8988T (cell line): ENCODE data around the gene BACE2.
"Not testable (repeated sequence)": the region's sequence is repeated elsewhere in the genome, so short reads cannot be mapped to it uniquely, and the experiment has no call there.

Experiments
- DNase-seq: peaks from one replicate; pipeline ENCODE4 v3.0.0; 2011

Gene BACE2

DNA sequence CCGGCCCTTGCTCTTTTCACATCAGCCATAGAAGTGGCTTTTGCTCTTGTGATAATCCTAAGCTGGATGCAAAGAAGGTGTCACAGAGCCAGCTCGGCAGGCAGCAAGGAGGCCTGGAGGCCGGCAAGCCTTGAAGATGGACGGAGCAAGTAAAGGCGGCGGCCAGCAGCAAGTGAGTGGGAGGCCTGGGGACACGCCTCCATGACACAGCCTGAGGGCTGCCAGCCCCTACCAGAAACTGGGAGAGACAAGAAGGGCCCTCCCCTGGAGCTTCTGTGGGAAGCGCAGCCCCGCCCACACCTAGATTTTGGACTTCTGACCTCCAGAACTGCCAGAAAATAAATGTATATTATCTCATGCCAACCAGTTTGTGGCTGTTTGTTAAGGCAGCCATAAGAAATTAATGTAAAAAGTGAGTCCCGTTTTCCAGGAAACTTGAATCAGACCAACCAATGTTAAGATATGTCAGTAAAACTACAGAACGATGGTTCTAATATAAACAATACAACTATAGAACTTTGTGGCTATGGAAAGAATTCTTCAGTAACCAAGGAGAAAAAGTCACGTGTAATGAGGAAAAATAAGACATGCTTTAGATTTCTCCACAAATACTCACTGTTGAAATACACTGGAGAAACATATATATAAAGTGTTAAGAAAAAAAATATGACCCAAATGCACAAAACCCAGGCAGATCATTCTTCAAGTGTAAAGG lies 49.9 kb downstream of the BACE2 start:
- DNase-seq = no peak

DNA sequence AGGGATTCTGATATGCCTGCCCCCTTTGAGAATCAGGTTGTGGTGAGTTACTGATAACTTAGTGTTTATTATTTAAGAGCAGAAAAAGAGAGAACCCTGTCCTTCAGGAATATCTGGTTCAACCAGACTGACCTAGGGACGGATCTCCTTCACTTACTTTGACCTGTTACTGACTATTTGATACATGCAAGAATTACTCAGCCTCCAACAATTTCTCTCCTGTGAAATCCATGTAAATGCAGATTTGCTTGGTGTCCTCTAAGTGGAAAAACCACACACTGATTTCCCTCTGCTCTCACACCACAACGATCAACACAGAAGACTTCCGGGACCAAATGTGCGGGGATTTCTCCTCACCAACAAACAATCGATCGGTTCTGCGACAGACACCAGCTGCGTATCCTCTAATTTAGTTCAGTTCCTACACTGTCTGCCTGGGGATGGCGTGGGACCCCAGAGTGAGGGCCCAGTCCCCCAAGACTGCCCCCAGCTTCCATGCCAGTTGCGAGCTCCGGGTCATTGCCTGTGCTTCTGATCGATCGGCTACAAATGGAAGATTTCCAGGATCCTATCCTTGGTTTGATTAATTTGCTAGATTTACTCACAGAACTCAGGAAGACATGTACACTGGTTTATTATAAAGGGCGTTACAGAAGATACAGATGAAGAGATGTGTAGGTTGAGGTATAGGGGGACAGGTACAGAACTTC lies 51.7 kb downstream of the BACE2 start:
- DNase-seq = no peak

DNA sequence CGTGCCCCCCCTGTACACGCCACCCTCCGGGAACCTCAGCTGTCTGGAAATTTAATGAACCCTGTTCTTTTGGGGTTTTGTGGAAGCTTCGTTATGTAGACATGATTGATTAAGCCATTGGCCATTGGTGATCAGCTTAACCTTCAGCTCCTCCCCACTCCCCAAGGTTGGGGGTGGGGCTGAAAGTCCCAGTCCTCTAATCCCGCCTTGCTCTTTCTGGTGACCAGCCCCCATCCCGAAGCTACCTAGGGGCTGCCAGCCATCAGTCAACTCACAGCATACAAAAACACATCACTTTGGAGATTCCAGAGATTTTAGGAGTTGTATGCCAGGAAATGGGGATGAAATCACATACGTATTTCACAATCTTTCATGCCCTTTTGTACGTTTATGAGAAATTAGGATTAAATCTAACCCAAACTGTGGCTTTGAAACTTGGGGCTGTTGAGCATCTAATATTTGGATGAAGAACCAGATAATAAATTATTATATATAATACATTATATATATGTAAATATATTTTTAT lies 52.3 kb downstream of the BACE2 start:
- DNase-seq = no peak

DNA sequence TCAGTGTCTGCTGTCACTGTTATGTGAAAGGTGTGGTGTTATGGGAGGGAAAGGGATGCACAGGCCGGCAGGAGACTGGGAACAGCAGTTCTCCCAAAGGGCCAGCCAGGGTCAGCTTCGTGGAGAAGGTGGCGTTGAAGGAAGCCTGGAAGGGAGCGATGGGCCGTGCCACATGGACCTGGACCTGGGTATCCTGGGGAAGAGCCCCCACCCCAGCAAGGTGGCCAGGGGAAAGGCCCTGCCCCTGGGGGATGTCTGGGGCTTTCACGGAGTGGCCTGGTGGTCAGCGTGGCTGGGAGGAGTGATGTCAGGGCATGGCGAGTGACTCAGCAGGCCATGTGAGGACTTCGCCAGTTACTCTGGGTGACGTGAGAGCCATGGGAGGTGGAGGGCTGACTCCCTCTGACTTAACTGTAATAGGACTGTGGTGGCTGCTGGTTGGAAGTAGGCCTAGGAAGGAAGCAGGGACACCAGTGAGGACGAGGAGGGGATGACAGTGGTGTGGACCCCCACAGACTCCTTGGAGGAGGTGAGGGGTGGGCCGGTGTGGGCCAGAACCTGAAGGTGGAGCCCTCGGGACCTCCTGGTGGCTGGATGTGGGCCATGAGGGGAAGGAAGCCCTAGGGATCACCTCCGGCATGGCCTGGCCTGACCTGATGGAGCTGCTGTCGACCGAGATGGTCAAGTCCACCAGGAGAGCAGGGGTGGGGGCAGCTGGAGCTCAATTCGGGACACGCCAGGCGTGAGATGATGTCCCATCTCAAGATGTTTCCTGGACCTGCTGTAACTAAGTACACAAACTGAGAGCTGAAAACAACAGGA lies 54.5 kb downstream of the BACE2 start:
- no peak for DNase-seq

DNA sequence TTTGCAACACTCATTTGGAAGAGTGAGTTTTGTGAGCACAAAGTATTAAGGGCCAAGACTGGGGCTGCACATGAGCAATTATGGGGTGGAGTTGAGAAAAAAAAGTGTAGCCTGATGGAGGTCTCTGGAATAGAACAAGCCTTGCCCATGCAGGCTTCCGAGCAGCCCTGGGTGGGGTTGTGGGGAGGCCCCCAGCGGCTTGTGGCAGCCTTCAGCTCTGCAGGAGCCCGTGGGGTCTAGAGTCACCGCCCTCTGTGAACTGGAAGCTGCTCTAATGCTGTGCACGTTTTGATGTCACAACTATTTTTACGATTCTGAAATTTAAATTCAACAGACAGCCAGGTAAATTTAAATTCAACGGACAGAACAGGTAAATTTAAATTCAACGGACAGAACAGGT lies 58.9 kb downstream of the BACE2 start:
- DNase-seq = no peak

DNA sequence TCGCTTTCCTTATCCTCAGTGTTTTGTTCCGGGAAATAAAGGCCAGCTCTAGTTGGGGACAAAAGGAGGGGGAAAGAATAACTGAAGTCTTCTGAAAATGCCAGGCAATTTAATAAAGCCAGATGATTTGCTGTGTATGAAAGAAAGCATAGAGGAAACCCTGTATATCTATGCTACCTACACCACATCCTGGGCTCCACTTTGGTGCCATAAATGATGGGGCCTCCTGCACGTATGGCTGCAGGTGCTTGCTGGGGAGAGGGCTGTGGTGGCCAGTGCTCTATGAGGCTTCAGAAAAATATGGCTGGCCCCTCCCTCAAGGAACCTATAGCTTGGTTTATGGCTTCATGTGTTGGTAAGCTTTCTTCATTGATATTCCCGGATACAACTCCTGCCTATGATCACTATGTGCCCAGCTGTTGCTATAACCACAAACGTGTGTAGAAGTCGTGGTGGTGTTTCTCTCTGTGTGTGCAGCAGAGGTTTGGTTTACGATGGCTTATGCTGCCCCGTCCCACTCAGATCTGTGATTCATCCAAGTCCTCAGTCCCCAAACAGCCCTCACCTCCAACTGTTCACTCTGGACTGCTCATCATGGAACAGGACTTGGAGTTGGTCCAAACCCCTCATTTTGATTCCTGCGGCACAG lies 59.5 kb downstream of the BACE2 start:
- no peak for DNase-seq

DNA sequence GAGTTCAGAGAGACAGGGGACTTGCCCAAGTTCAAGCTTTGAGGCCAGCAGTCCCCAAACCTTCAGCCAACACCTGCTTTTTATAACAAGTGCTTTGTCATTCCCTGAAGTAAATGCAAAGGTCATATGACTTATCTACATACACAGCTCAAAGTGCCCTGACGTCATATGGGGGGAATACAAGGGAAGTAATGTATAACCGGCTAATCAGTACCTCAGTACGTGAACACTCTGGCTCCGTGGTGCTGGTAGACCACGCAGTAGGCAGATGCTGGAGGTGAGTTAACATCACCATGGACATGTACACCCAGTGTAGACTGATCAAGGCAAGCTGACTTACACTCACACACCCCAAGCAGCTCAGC lies 60.0 kb downstream of the BACE2 start:
- no peak for DNase-seq

DNA sequence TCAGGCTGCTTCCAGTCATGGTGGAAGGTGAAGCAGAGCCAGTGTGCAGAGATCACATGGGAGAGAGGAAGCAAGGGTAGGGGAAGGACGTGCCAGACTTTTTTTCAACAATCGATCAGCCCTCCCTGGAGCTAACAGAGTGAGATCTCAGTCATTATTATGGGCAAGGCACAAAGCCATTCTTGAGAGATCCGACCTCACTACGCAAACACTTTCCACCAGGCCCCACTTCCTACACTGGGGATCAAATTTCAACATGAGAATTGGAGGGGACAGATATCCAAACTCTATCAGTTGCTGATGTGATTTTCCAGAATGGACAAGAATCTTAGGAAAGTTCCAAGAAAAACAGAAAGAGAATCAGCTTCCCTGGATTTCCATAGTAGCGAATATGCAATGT lies 60.5 kb downstream of the BACE2 start:
- no peak for DNase-seq

DNA sequence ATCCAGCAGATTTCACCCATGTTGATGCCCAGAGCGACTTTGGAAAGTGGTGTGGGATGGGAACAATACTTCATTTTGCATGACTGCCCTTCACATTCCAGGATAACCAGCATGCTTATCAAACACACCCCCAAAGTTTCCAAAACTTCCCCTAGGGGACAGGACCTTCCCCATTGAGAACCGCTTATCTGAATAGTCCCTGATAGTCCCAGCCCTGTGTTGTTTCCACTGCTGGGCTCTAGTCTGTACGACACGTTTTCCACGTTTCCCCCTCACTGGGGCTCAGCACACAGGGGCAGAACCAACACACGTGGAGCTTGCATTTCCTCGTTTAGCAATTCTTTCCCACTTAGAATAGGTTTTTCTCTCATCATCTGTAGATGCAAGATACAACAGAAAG lies 61.0 kb downstream of the BACE2 start:
- no peak for DNase-seq

DNA sequence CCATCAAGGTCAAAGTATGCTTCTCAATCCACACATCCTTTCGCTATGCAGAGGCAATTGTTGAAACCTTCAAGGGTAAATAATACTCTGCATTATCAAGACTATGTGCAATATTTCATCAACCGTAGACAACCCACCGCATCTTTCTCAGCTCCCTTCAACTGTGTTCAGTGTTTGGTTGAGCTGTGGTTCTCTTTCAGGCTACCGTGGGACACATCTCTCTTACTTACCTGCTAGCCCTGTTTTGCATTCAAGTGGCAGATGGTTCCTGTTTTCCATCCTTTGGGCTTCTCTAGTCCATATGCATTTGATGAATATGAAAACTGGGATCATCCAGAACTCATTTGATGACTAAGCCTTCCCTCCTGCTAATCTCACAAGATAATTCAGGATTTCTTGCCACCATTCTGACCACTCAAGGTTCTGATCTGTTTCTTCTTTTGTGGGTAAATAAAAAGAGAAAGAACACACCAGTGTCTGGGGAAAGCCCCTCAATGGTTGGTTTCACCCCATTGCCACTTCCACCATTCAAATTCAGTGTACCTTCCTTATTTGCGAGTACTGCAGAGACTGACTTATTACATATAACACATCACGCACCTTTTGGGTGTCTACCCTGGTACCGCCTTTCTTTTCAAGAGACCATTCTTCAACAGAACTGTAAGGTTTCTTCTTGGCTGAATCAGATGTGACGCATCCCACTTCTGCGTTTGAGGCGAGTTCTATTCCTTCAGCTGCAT lies 61.7 kb downstream of the BACE2 start:
- no peak for DNase-seq

DNA sequence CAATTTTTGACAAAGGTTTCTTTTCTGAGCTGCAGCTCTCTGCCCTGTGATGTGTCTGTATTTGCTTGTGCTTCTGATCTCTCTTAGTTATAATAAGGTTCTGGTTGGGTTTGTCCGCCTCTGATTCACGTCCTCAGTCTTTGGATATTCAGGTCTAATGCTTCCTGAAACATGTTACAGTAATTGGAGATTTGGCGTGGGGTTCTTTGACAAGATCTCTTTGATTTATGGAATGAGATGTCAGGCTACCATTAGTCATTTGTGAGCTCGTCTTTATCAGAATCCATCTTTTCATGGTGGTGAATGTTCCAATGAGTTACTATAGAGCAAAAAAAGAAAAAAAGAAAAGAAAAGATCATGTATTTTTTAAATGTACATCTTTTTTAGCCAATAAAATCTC lies 62.5 kb downstream of the BACE2 start:
- DNase-seq = no peak

DNA sequence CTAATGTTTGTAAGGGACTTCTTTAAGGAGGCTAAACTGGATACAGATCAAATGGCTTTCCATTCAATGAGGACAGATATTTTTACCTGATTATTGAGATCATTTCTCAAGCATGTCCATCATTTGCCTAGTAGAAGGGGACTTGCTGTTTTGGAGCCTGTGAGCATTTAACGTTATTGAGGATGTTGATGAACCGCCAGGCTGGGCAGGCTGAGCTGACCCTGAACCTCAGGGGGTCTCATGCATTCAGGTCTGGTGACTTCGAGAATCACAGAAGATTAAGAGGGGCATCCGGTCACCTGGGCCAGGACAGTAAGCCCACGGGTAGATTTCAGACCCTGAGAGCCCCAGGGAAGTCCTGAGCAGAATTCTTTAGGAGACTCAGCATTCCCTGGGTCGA lies 63.1 kb downstream of the BACE2 start:
- no peak for DNase-seq

DNA sequence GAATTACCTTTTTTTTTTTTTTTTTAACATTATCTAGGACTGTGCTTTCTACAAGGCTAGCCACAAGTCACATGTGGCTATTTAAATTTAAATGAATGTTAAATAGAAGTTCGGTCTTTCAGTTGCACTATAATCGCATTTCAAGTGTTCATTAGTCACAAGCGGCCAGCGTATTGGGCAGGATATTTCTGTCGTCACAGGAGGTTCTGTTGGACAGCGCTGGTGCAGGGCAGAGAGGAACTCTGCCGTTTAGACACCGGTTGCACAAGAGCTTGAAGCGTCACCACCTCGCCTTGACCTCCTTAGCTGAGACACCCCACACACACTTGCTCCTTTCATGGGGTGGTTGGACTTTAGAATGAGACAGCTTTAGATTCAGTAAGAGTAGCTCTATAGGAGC lies 64.1 kb downstream of the BACE2 start:
- DNase-seq = no peak

DNA sequence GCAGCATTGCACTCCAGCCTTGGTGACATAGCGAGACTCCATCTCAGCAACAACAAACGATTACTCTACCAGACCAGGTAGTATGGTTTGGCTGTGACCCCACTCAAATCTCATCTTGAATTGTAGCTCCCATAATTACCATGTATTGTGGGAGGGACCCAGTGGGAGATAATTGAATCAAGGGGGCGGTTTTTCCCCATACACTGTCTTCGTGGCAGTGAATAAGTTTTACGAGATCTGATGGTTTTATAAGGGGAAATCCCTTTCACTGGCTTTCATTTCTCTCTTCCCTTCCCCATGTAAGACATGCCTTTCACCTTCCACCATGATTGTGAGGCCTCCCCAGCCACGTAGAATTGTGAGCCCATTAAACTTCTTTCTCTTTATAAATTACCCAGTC lies 66.0 kb downstream of the BACE2 start:
- DNase-seq = no peak

DNA sequence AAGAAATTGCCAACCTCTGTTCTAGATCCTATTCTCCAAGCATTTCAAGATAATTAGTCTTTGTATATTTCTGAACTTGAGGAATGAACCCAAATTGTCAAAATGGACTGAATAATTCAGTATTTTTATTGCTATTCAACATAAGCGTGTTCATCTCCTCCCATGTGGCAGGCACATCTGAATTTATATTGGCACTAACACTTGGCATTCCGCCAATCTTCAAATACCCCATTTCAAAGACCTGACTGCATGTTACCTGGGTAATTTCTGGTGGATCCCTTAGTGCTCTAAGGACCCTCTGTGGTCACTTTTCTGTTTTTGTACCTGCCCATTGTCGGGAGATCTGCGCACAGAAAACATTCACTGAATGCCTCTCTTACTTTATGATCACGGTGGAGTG lies 66.6 kb downstream of the BACE2 start:
- DNase-seq = no peak

DNA sequence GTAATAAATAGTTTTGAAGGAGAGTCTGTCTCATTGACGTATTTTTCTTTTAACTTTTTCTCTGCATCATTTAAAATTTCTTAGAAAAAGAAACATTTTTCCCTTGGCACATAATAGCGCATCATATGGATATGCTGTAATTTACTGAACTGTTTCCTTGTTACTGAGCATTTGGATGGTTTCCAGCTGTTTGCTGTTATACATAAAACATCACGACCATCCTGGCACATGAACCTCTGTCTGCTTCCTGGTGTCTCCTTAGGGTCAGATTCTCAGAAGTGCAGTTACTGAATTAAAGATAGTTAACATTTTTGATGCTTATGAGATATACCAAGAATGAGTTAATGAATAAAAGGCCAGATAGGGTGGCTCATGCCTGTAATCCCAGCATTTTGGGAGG lies 67.2 kb downstream of the BACE2 start:
- no peak for DNase-seq

DNA sequence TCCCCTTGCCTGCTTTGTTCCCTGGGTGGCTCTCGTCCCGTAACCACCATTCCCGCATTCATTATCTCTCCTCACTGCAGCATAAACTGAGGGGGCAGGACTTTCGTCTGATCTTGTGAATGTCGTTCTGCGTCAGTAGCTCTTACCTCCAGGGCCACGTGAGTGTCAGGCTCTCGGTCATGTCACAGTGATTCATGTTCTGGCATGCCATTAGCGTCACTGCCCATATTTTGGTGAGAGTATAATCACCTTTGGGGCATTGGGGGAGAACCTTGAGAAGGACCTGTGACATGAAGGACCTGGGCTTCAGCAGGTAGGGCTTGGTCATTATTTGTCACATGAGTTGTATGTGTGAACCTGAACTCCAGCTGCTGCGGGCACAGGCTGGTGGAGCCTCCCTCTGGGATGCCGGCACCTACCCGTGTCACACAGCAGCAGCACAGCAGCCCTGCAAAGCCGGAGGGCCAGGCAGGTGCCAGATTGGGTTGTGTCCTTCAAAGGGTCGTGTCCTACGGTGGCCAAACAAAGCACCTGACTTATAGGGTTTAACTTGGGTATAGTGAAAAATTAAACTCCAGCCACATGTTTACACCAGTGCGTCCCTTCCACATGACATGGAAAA lies 68.5 kb downstream of the BACE2 start:
- DNase-seq = no peak

DNA sequence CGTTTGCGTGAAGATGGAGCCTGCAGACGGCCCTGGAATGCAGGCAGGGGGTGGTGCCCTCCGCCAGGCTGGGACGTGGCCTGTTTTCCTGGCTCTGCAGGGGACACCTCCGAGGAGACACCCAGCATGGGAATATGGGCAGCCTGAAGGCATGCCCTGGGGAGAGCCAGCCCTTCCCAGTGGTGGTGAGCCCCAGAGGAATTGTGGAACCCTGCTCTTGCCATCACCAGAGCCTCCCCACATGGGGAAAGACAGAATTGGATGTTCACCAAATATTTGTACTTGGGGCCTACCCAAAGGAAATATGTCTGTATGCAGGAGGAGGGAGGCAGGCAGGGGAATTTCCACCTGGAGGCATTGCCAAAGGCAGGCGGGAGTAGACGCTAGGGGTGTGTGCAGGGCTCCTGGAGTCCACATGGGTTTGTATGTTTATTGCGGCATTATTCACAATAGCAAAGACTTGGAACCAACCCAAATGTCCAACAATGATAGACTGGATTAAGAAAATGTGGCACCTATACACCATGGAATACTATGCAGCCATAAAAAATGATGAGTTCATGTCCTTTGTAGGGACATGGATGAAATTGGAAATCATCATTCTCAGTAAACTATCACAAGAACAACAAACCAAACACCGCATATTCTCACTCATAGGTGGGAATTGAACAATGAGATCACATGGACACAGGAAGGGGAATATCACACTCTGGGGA lies 70.3 kb downstream of the BACE2 start:
- not testable (repeated sequence) for DNase-seq

DNA sequence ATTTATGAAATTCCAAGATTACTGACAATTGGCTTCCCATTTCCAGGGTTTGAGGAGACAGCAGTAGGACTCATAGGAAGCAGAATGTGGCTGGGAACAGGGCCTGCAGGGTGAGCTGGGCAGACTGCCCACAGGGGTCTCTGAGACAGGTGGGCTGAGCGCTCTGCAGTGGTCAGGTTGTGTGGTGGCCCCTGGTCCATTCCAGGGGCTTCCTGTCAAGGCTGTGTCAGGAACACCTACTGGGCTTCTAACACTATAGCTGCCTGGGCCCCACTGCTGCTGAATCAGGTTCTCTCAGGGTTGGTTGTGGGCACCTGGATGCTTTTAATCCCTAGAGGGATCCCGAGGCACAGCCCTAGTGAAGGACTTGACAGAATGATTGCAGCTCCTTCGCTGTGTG lies 72.1 kb downstream of the BACE2 start:
- DNase-seq = no peak

DNA sequence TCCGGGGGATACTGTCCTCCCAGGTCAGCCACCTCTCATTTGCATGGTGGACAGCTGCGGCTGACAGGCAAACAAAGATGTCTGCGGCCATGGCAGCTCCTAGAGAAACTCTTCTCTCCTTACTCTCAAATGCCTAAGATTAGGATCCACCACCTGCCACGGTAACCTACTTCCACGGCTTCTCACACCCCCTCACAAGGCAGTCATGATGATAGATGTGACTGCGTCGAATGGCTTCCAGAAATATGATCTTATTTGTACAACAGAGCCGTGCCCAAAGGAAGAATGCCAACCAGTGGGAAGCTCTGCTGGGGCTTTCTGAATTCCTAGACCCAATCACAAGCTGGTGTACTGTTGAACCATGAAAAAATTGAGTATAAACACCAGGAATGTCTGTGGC lies 73.4 kb downstream of the BACE2 start:
- no peak for DNase-seq

DNA sequence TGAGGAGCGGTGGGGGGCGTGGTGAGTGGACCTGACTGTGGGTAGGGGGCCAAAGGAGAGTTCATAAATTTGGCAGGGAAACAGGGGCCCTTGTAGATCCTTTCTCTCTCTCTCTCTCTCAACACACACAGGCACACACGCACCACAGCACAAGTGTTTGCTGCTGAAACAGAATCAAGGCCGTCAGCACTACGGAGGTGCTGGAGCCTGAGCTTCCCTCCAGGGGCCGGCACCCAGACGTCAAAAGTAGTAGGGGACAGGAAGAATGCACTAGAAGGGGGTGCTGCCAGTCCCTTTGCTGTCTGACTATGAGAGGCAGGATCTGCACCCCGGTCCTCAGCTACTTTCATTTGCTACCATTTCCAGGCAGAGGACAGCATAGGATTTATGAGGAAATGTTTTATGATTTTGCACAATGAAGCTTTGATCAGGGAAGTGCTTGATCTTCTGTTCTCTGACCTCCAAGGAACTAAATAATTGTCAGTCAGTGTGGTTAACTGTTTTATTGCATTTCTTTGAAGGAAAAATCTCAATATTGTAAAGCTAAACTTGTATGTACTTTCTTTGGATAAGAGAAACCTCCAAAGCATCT lies 74.4 kb downstream of the BACE2 start:
- no peak for DNase-seq
